ENCODE measurements around the gene TSPAN33. TPM values are rescaled to one million over a fixed set of nuclear protein-coding genes. Genes with fewer than 3 reads are reported as not detected.

TSPAN33 gene
- total RNA-seq, 1 experiment from 2014 or later = 11.1 TPM

- no peaks in the 10 kb centered on the region for H3K79me2 ChIP-seq (ENCODE audit: low read length)
- no peak overlapping the region for H3K27ac ChIP-seq (ENCODE audit: low read length)
- H3K36me3 ChIP-seq (ENCODE audit: insufficient read depth, low read length) = no peaks in the 10 kb centered on the region
- DNase-seq = no peak
- H3K9ac ChIP-seq (ENCODE audit: low read length) = no peak overlapping the region
- H3K4me3 ChIP-seq (ENCODE audit: low read length) = no peak overlapping the region
- peaks cover 10% of the 10 kb centered on the region for H3K4me1 ChIP-seq (ENCODE audit: low read length)
- H3K27me3 ChIP-seq (ENCODE audit: low read length) = no peaks in the 10 kb centered on the region
- no peaks in the 10 kb centered on the region for H4K20me1 ChIP-seq (ENCODE audit: insufficient read depth, low read depth, low read length)
- H3K9me3 ChIP-seq (ENCODE audit: low read length) = no peaks in the 10 kb centered on the region
- no peak overlapping the region for H2AFZ ChIP-seq (ENCODE audit: low read length)
- H3K9me2 ChIP-seq (replicated peaks; ENCODE audit: insufficient read depth, low read length) = no peaks in the 10 kb centered on the region
- no peak overlapping the region for H3K4me2 ChIP-seq (ENCODE audit: low read depth, low read length, poor library complexity, severe bottlenecking)
These were observed 17.2 kb downstream of the TSPAN33 start for GRCh38 chr7:129161524-129162225.

- no peak overlapping the region for H2AFZ ChIP-seq (ENCODE audit: low read length)
- H4K20me1 ChIP-seq (ENCODE audit: insufficient read depth, low read depth, low read length) = no peaks in the 10 kb centered on the region
- no peaks in the 10 kb centered on the region for H3K27me3 ChIP-seq (ENCODE audit: low read length)
- DNase-seq = no peak
- H3K9me2 ChIP-seq (replicated peaks; ENCODE audit: insufficient read depth, low read length) = no peaks in the 10 kb centered on the region
- H3K79me2 ChIP-seq (ENCODE audit: low read length) = no peaks in the 10 kb centered on the region
- H3K36me3 ChIP-seq (ENCODE audit: insufficient read depth, low read length) = no peaks in the 10 kb centered on the region
- no peak overlapping the region for H3K4me3 ChIP-seq (ENCODE audit: low read length)
- H3K9me3 ChIP-seq (ENCODE audit: low read length) = no peaks in the 10 kb centered on the region
- H3K4me2 ChIP-seq (ENCODE audit: low read depth, low read length, poor library complexity, severe bottlenecking) = no peak overlapping the region
- no peak overlapping the region for H3K9ac ChIP-seq (ENCODE audit: low read length)
- no peak overlapping the region for H3K27ac ChIP-seq (ENCODE audit: low read length)
- peaks cover 10% of the 10 kb centered on the region for H3K4me1 ChIP-seq (ENCODE audit: low read length)
These were observed 18.2 kb downstream of the TSPAN33 start for GRCh38 chr7:129162732-129163131.

- no peaks in the 10 kb centered on the region for H4K20me1 ChIP-seq (ENCODE audit: insufficient read depth, low read depth, low read length)
- no peaks in the 10 kb centered on the region for H3K79me2 ChIP-seq (ENCODE audit: low read length)
- no peak overlapping the region for H3K4me3 ChIP-seq (ENCODE audit: low read length)
- no peaks in the 10 kb centered on the region for H3K36me3 ChIP-seq (ENCODE audit: insufficient read depth, low read length)
- no peak overlapping the region for H3K27ac ChIP-seq (ENCODE audit: low read length)
- no peak overlapping the region for H3K4me2 ChIP-seq (ENCODE audit: low read depth, low read length, poor library complexity, severe bottlenecking)
- no peak overlapping the region for H2AFZ ChIP-seq (ENCODE audit: low read length)
- no peaks in the 10 kb centered on the region for H3K27me3 ChIP-seq (ENCODE audit: low read length)
- no peak overlapping the region for H3K9ac ChIP-seq (ENCODE audit: low read length)
- H3K9me2 ChIP-seq (replicated peaks; ENCODE audit: insufficient read depth, low read length) = no peaks in the 10 kb centered on the region
- H3K9me3 ChIP-seq (ENCODE audit: low read length) = no peaks in the 10 kb centered on the region
- H3K4me1 ChIP-seq (ENCODE audit: low read length) = peaks cover 14% of the 10 kb centered on the region
- DNase-seq = peak; percentile 83
These were observed 19.5 kb downstream of the TSPAN33 start for GRCh38 chr7:129163875-129164544.

- Histone ChIP-seq H3K36me3 (ENCODE audit: insufficient read depth, low read length) (no peaks in the 10 kb centered on the region), H3K4me3 (ENCODE audit: low read length) (no peak overlapping the region), H3K4me2 (ENCODE audit: low read depth, low read length, poor library complexity, severe bottlenecking) (no peak overlapping the region)
These were observed 22.2 kb downstream of the TSPAN33 start for GRCh38 chr7:129166745-129167144.

GRCh38 chr7:129167817-129168216 lies 23.3 kb downstream of the TSPAN33 start:
- H3K4me3 ChIP-seq (ENCODE audit: low read length) = no peak overlapping the region
- H3K4me1 ChIP-seq (ENCODE audit: low read length) = peaks cover 18% of the 10 kb centered on the region
- no peaks in the 10 kb centered on the region for H3K36me3 ChIP-seq (ENCODE audit: insufficient read depth, low read length)
- no peak overlapping the region for H3K4me2 ChIP-seq (ENCODE audit: low read depth, low read length, poor library complexity, severe bottlenecking)
- H3K27me3 ChIP-seq (ENCODE audit: low read length) = no peaks in the 10 kb centered on the region
- H3K27ac ChIP-seq (ENCODE audit: low read length) = no peak overlapping the region
- no peak overlapping the region for H2AFZ ChIP-seq (ENCODE audit: low read length)
- no peaks in the 10 kb centered on the region for H4K20me1 ChIP-seq (ENCODE audit: insufficient read depth, low read depth, low read length)
- no peaks in the 10 kb centered on the region for H3K9me2 ChIP-seq (replicated peaks; ENCODE audit: insufficient read depth, low read length)
- DNase-seq = no peak
- no peaks in the 10 kb centered on the region for H3K9me3 ChIP-seq (ENCODE audit: low read length)
- no peak overlapping the region for H3K9ac ChIP-seq (ENCODE audit: low read length)
- no peaks in the 10 kb centered on the region for H3K79me2 ChIP-seq (ENCODE audit: low read length)

More at GRCh38 chr7:129166745-129167144, 22.2 kb downstream of the TSPAN33 start:
- no peaks in the 10 kb centered on the region for H3K9me2 ChIP-seq (replicated peaks; ENCODE audit: insufficient read depth, low read length)
- no peak overlapping the region for H2AFZ ChIP-seq (ENCODE audit: low read length)
- no peaks in the 10 kb centered on the region for H3K79me2 ChIP-seq (ENCODE audit: low read length)
- no peak overlapping the region for H3K27ac ChIP-seq (ENCODE audit: low read length)
- no peak for DNase-seq
- H3K4me1 ChIP-seq (ENCODE audit: low read length) = peaks cover 22% of the 10 kb centered on the region
- no peaks in the 10 kb centered on the region for H3K9me3 ChIP-seq (ENCODE audit: low read length)
- no peaks in the 10 kb centered on the region for H3K27me3 ChIP-seq (ENCODE audit: low read length)
- no peak overlapping the region for H3K9ac ChIP-seq (ENCODE audit: low read length)
- no peaks in the 10 kb centered on the region for H4K20me1 ChIP-seq (ENCODE audit: insufficient read depth, low read depth, low read length)

- Histone ChIP-seq H3K27ac (ENCODE audit: low read length) (no peak overlapping the region), H3K9me2 (replicated peaks; ENCODE audit: insufficient read depth, low read length) (no peaks in the 10 kb centered on the region)
These were observed 23.9 kb downstream of the TSPAN33 start for GRCh38 chr7:129168231-129169021.

GRCh38 chr7:129169171-129169671 lies 24.7 kb downstream of the TSPAN33 start:
- Histone ChIP-seq H3K9me3 (ENCODE audit: low read length) (no peaks in the 10 kb centered on the region), H3K79me2 (ENCODE audit: low read length) (no peaks in the 10 kb centered on the region), H3K9me2 (replicated peaks; ENCODE audit: insufficient read depth, low read length) (no peaks in the 10 kb centered on the region), H3K9ac (ENCODE audit: low read length) (peak overlapping the region; percentile 84), H4K20me1 (ENCODE audit: insufficient read depth, low read depth, low read length) (no peaks in the 10 kb centered on the region), H3K4me3 (ENCODE audit: low read length) (peak overlapping the region; percentile 74), H3K27ac (ENCODE audit: low read length) (peak overlapping the region; percentile 80), H3K36me3 (ENCODE audit: insufficient read depth, low read length) (no peaks in the 10 kb centered on the region), H3K27me3 (ENCODE audit: low read length) (no peaks in the 10 kb centered on the region), H3K4me1 (ENCODE audit: low read length) (peaks cover 18% of the 10 kb centered on the region), H2AFZ (ENCODE audit: low read length) (peak overlapping the region; percentile 95), H3K4me2 (ENCODE audit: low read depth, low read length, poor library complexity, severe bottlenecking) (peak overlapping the region; percentile 99)
- peak; percentile 80 for DNase-seq

More at GRCh38 chr7:129168231-129169021, 23.9 kb downstream of the TSPAN33 start:
- no peaks in the 10 kb centered on the region for H3K36me3 ChIP-seq (ENCODE audit: insufficient read depth, low read length)
- no peaks in the 10 kb centered on the region for H3K79me2 ChIP-seq (ENCODE audit: low read length)
- peak overlapping the region; percentile 99 for H3K4me2 ChIP-seq (ENCODE audit: low read depth, low read length, poor library complexity, severe bottlenecking)
- H3K9me3 ChIP-seq (ENCODE audit: low read length) = no peaks in the 10 kb centered on the region
- H3K27me3 ChIP-seq (ENCODE audit: low read length) = no peaks in the 10 kb centered on the region
- H3K4me1 ChIP-seq (ENCODE audit: low read length) = peaks cover 18% of the 10 kb centered on the region
- H4K20me1 ChIP-seq (ENCODE audit: insufficient read depth, low read depth, low read length) = no peaks in the 10 kb centered on the region
- peak overlapping the region; percentile 95 for H2AFZ ChIP-seq (ENCODE audit: low read length)
- peak overlapping the region; percentile 74 for H3K4me3 ChIP-seq (ENCODE audit: low read length)
- H3K9ac ChIP-seq (ENCODE audit: low read length) = peak overlapping the region; percentile 84; the same call in 1 of the 2 replicates
- DNase-seq = no peak

Data from Karpas-422 (cell line).